ENCODE results near the gene ACTR8.

DNA sequence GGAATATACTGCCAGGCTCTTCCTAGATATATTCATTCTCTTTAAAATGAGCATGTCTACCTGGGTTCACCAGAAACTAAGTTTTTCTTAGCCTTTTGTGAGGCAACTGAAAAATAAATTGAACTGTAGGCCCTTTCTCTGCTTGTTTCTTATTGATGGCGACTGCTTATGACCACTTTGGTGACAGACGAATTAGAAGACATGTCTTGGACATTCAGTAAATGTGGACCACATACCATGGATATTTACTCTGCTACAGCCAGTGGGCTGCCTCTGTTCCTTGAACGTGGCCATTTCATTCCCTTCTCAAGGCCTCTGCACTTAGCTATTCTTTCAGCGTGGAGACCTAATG, 10.3 kb upstream of the ACTR8 start:
- TF ChIP-seq, protein P1, sequence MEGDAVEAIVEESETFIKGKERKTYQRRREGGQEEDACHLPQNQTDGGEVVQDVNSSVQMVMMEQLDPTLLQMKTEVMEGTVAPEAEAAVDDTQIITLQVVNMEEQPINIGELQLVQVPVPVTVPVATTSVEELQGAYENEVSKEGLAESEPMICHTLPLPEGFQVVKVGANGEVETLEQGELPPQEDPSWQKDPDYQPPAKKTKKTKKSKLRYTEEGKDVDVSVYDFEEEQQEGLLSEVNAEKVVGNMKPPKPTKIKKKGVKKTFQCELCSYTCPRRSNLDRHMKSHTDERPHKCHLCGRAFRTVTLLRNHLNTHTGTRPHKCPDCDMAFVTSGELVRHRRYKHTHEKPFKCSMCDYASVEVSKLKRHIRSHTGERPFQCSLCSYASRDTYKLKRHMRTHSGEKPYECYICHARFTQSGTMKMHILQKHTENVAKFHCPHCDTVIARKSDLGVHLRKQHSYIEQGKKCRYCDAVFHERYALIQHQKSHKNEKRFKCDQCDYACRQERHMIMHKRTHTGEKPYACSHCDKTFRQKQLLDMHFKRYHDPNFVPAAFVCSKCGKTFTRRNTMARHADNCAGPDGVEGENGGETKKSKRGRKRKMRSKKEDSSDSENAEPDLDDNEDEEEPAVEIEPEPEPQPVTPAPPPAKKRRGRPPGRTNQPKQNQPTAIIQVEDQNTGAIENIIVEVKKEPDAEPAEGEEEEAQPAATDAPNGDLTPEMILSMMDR (IDR thresholded peaks at IDR 0.05): no peak
- no peak for TF ChIP-seq POLR2A (IDR thresholded peaks at IDR 0.05)
